ENCODE data around the gene SCUBE1.

GRCh38 chr22:43345761-43346301, 2.7 kb upstream of the SCUBE1 start:
- TF ChIP-seq, protein P1, sequence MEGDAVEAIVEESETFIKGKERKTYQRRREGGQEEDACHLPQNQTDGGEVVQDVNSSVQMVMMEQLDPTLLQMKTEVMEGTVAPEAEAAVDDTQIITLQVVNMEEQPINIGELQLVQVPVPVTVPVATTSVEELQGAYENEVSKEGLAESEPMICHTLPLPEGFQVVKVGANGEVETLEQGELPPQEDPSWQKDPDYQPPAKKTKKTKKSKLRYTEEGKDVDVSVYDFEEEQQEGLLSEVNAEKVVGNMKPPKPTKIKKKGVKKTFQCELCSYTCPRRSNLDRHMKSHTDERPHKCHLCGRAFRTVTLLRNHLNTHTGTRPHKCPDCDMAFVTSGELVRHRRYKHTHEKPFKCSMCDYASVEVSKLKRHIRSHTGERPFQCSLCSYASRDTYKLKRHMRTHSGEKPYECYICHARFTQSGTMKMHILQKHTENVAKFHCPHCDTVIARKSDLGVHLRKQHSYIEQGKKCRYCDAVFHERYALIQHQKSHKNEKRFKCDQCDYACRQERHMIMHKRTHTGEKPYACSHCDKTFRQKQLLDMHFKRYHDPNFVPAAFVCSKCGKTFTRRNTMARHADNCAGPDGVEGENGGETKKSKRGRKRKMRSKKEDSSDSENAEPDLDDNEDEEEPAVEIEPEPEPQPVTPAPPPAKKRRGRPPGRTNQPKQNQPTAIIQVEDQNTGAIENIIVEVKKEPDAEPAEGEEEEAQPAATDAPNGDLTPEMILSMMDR (IDR thresholded peaks at IDR 0.05; ENCODE audit: poor library complexity): no peak
- no peak for TF ChIP-seq EZH2phosphoT487 (IDR thresholded peaks at IDR 0.05; ENCODE audit: low read depth, severe bottlenecking, unreplicated experiment)
